NCI-H146 (cell line): ENCODE measurements around the gene SDK2.

Experiments used
- DNase-seq: peaks from one replicate; lab custom pipeline; 2025; lab: John Stamatoyannopoulos, UW

The SDK2 gene

DNA sequence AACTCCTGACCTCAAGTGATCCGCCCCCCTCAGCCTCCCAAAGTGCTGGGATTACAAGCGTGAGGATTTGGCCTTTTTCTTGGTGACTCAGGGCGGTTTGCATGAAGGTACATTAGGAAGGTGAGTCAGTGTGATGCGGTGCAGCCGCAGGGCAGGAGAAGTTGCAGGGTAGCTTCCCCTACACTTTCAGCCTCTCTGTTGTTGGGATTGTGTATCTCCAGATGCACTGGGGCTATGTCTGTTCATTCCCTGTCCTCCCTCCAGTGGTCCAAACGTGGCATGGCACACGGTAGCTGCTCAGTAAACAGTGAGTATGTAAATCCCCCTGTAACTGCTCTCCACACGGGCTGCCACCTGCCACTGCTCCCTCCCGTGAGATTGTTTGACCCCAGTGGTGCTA lies 223.3 kb downstream of the SDK2 start:
- peak; percentile 38 for DNase-seq

DNA sequence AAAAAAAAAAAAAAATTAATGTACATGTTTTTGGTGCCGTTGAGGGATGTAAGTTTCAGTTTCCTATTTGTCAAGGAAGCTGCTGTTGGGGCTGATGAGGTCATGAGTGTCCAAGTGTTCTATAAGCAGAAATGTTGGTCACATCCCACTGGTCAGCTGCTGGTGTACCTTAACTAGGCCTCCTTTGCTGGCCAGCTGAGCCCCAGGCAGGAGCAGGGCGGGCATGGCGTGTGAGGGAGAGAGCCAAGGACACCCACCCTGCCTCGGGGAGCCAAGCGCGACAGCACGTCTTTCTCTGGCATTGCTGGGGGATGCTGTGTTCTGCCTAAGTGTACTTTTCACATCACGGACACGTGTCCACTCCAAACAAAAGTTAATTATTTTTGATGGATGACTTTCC lies 224.4 kb downstream of the SDK2 start:
- DNase-seq, result no peak

DNA sequence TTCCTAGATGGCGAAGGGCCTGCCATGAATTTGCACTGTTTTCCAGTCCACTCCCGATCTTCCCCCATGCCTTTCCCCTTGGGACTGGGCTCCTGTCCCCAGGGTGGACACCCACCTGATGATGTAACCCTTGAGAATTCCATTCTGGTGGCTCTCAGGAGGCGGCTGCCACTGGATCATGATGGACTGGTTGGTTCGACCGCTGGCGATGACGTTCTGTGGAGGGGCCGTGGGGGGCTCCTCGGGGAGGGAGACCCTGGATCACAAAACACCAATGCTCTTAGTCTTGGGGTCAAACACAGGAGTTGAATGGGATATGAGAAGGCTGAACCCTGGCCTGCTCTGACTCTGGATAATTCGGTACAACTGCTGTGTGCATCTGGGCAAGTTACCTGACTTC lies 225.2 kb downstream of the SDK2 start:
- no peak for DNase-seq

DNA sequence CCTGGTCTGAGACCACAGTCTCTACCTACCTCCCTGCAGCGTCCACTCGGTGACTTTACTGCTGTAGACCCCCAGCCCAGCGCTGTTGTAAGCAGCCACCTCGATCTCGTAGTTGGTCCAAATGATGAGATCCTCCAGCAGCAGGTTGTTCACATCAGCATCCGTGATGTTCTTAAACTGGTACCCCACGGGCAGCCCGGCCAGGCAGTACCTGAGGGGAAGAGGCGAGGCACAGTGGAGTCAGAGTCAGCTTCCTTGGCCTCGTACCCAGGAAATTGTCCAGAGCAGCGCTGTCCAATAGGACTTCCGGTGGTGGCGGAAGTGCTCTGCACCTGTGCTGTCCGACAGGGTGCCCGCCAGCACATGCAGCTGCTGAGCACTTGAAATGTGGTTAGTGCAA lies 228.5 kb downstream of the SDK2 start:
- DNase-seq, result no peak

DNA sequence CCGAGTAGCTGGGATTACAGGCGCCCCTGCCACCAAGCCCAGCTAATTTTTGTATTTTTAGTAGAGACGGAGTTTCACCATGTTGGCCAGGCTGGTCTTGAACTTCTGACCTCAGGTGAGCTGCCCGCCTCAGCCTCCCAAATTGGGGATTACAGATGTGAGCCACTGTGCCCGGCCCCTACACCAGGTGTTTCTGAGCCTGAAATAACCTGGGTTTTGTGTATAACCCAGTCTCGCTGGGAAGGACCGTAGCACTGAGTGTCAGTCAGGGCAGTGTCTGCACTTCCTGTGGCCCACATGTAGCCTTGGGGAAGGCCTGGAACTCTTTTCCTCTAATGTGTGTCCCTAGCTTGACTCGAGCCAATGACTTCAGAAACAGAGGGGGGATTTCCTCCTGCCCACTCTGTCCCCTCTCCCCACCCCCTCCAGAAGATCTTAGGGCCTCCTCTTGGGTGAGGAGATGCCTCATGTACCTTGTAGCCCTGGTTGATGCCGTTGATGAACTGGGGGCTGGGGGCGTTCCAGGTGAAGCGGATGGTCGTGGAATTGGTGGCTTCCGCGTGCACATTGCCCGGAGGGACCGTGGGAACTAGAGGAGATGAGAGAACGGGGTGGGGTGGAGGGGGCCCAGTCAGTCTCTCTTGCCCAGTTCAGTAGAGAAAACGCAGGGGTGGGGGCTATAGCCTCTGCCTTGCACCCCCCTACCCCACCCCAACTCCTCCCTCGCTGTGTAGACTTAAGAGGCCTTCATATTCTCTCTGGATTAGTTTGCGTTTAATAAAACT lies 229.9 kb downstream of the SDK2 start:
- DNase-seq, result no peak

DNA sequence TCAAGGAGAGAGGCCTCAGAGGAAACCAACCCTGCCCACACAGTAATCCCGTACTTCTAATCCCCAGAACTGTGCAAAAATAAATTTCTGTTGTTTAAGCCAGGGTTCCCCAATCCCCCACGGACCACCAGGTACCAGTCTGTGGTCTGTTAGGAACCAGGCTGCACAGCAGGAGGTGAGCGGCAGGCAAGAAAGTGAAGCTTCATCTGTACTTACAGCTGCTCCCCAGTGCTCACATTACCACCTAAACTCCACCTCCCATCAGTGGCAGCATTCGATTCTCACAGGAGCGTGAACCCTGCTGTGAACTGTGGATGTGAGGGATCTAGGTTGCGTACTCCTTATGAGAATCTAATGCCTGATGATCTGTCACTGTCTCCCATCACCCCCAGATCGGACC lies 231.3 kb downstream of the SDK2 start:
- no peak for DNase-seq

DNA sequence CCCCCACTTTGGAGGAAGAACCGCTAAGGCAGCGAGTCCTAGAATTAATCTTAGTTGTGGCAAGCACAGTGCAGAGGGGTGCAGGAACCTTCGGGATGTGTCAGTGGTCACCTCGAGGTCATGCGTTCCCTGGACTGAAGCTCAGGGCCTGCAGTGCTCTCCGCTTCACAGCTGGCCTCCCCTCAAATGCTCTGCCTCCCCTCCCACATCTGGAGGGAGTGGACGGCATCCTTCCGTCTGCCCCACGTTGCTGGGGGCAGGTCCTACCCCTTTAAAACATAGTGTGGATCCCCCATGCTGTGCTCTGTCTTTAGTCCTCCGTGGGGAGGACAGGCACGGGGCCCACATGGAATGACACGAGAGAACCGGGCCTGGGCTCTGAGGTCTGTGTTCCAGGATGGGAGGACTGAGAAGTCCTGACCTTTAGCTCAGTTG lies 232.9 kb downstream of the SDK2 start:
- DNase-seq, result no peak

DNA sequence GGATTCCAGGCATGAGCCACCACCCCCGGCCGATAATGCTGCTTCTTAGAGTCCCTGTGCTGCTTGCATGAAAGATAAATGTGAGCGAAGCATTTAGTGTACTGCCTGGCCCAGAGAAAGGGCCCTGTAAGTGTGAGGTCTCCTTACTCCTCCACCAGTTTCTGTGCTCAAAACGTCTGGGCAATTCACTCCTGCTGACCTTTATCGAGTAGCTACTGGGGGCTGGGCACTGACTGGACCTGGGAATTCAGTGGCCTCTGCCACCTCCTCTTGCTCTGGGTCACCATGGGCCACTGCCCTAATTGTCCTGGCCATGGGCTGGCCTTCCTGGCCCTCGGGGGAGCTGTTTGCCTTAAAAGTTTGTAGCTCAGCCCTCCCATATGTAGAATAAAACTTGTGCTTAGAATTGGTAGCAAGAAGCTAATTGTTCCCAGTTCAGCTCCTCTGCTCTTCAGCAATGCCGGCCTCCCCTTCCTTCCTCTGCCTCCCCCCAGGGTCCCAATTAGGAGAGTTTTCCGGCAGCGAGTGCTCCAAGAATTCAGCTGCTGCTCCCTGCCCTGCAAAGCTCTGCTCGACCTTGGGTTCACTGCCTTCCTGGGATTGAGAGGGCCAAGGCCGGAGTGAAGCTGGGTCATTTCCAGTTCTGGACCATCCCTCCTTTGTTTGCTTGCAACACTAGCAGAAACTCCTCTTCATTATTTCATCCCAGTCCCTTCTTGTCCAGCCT lies 233.5 kb downstream of the SDK2 start:
- DNase-seq, result no peak

DNA sequence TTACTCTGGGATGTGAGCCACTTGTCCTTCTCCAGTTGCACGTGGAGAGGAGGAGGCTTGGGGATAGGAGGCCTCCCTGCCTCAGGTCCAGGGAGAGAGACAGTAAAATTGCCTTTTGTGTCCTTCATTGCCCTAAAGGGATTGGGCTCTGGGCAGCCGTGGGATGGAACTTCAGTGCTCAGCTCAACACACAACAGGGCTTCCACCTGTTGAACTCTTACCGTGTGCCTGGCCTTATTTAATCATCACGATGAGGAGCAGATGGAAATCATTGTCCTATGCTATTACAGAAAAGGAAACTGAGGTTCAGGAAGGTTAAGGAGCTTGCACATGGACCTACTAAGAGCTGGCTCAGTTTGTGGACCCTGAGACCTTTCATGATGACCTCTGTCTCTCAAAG lies 240.0 kb downstream of the SDK2 start:
- peak; percentile 89 for DNase-seq

DNA sequence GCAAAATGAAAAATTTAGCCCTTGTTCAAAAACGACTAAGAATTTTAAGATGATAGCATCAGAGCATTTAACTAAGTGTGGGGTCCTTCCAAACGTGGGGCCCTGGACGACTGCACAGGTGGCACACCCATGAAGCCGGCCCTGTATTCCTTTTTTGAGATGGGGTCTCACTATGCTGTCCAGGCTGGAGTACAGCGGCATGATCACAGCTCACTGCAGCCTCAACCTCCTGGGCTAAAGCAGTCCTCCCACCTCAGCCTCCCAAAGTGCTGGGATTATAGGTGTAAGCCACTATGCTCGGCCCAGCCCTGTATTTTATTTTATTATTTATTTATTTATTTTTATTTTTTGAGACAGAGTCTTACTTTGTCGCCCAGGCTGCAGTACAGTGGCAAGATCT lies 241.8 kb downstream of the SDK2 start:
- no peak for DNase-seq

DNA sequence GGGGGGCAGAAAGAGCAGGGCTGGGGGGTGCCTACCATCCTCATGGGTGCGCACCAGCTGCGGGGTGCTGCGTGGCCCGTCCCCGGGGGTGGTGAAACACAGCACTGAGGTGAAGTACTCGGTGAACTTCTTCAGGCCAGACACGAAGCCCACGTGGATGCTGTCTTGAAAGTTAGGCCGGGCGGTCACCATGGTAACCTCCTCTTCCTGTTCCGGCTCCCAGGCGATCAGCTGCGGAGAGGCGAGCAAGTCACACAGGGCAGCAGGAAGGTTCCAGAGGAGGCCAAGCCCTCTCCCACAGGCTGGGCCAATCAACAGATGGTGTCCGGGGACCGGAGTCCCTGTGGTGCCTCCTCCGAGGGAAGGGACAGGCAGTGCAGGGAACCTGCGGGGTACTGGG lies 242.3 kb downstream of the SDK2 start:
- DNase-seq, result no peak

DNA sequence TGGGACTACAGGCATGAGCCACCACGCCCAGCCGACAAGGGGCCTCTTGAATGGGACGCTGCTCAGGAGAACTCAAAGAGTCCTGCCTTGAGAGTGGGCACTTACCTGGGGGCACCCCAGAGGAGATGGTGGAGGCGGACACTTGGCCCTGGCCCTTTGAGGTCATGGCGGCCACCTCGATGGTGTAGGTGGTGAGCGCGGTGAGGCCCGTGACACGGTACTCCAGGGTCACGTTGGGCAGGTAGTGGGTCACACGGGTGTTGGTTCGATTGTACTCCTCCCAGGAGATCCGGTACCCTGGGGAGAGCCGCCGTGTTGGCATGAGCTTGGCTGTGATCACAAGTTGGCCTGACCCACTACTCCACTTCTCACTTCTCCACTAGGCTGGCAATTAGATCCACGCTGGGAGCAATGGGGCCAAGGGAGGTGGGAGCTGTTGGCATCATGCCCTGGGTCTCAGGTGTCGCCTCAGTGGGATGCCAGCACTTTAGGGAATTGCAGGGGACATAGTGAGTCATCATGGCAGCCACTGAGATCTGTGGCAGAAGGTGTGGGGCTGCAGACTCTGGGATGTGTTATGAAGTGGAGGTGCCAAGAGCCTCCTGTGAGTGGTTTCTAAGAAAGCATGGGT lies 243.2 kb downstream of the SDK2 start:
- DNase-seq, result peak; percentile 36

DNA sequence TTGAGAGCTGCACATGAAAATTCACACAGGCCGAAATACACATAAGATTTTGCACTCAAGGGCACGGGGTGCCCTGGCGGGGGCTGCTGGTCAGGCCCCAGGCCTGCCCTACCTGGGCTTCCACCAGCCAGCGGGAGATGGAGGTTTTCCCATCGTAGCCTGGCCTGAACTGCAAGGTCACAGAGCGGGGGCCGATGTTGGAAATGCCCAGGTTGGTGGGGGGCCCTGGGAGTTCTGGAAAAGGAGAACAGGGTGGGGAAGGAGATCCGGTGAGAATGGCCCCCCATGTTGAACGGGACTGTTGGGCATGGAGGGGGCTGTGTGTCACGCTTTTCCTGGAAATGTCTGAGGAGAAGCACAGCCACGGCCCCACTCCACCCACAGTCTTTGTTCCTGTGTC lies 245.2 kb downstream of the SDK2 start:
- no peak for DNase-seq

DNA sequence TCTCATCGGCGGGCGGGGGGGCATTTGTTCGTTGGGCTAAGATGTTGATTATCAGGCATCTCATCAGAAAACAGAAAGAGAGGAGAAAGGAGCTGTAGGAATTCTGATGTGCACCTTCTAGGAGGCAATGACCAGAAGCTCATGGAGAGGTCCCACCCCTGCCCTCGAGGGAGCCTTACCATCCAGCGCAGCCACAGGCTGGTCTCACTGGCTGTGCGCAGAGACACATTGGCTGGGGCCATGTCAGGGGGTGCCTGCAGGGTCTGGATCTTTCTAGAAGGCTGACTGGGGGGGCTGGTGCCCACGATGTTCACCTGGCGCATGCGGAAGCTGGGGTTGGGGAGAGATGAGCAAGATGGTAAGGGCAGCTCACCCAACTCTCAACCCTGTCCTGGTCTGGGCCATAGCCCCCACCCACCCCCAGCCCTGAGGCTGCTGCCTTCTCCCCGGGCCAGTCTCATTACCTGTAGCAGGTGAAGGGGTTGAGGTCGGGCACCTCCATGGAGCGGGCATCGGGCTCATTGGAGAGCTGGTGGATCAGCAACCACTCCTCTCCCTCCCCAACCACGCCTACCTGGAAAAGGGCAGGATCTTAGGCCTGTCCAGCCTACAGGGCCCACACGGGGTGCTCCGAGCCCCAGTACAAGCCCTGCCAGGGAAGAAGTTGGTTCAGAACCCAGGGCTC lies 246.2 kb downstream of the SDK2 start:
- no peak for DNase-seq

DNA sequence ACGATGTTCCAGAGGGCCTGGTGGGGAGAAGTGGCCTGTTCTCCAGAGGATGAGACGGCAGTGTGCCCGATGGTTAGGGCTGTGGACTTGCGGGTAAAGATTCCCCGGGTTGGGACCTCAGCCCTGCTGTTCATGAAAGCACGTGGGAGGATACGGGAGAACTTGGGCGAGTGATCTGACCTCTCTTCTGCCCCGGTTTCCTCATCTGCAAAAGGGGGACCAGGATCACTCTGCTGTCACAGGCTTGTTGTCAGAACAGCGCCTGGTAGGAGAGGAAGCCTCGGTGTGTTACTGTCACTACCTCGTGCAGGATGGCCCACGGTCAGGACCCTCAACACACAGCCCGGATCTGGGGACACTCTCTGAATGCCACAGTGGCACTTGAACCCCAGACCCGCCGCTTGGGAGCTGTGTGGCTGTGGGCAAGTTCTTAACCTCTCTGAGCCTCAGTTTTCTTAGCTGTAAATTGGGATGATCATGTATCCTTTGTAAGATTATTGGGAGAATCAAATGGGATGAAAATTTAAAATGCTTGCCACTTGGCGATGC lies 246.9 kb downstream of the SDK2 start:
- DNase-seq, result no peak

DNA sequence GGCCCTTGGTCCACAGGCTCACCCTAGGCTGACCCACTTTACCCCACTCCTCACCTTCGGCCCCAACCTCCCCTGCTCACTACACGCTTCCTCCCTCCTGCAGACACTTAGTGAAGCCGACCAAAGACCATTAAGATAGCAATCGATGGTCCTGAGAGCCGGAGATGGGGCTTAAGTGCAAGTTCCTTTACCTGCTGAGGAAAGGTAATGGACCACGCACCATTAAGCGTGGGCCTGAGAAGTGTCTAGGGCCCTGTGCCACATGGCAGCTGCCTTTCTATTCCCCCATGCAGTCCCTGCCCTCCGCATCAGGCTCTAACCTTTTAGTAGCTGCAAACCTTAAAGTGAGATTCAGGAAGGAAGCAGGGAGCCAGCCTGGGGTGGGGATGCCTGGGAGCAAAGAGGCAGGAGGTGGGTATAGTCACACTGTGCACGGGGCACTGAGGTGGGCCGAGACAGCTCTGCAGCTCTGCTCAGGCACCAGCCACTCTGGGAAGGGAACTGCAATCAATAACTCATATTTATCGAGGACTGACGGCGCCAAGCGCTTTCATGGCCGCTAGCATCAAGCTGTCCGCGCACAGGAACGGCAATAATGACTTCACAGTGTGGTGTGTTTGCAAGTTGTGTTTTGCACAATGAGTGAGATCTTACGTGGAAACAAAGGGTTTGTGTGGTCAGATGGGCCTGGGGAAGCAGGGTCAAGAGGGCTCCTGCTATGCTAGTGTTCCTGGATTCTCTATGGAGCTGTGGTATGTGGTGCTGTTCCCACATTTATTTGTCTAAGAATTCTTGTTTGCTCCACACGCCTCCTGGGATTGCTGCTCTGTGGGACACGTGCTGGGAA lies 247.6 kb downstream of the SDK2 start:
- no peak for DNase-seq

DNA sequence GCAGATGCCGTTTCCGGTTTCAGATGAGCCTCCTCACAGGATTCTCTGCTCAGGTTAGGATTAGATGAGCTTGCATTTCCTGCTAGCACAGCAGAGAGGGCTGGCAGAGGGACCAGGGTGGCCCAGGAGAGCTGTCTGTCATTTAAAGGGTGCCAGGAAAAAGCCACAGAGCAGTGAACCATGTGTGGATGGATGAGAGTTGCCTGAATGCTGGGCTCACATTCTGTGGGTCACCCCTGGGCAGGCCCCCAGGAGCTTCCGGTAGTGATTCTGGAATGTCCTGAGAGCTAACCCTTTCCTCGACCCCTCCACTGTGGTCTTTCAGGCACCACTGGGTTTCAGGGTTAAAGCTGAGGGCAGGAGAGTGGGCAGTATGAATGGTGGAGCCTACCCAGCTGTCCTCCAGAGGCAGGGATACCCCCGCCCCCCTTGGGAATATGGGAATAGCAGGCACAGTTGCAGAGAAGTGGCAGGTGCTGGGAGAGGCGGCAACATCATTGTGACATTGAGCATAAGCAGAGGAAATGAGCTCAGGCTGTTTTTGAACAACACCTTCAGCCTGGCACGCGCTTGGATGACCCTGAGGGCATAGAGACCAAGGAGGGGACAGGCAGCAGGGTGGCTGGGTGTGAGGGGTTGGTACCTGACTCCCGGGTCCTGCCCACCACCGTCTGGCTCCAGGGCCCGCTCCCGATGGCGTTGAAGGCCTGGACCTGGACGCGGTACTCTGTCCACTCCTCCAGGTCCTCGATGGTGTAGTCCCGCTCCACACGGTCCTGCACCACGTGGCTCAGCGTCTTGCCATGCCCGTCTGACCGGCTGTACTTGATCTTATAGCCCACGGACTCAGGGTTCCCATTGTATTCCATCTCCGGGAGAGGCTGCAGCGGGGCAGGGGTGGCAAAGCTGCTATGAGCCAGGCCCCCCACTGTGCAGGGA lies 249.5 kb downstream of the SDK2 start:
- DNase-seq, result no peak

DNA sequence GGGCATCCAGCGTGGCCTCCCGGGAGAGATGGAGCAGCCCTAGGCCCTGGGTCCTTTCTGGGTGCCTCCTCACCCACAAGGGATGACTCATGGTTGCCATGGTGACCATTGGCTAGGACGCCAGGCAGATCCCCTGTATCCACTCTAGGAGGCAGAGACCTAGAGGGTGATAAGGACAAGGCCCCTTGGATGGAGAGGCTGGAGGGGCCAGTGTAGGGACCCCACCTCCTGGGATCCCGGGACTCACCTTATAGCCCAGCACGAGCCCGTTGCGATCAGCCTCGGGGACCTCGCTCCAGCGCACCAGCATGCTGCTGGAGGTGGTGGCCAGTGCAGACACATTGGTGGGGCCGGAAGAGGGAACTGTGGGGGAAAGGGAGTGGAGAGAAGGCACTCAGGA lies 250.3 kb downstream of the SDK2 start:
- DNase-seq, result no peak

DNA sequence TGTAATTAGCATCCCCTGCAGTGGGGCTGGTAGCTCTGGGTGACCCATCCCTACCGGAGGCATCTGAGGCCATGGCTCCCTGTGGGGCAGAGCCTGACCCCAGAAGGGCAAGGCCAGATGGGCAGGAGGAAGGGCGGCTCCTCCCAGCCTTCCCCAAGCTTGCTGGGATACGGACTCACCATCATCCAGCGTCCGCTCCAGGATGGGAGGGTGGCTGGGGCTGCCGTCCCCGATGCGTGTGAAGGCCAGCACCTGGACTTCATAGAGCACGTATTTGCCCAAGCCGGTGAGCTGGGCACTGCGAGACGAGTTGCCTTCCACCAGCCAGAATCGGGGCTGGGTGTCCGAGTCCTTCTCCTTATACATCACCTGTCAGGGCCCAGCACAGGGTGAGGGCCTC lies 250.9 kb downstream of the SDK2 start:
- peak; percentile 66 for DNase-seq
